NCI-H1092 (cell line): ENCODE results near the gene HOXA3.

ENCODE experiments used
- DNase-seq: peaks from one replicate; lab custom pipeline; 2025; lab: John Stamatoyannopoulos, UW

HOXA3 gene

GRCh38 chr7:27091105-27091504 lies 61.3 kb downstream of the HOXA3 start:
- peak; percentile 82 for DNase-seq

- DNase-seq = no peak
Observed at GRCh38 chr7:27088002-27088922, 64.1 kb downstream of the HOXA3 start.

- no peak for DNase-seq
Observed at GRCh38 chr7:27083646-27084045, 68.7 kb downstream of the HOXA3 start.

- no peak for DNase-seq
Observed at GRCh38 chr7:27082171-27082570, 70.2 kb downstream of the HOXA3 start.

GRCh38 chr7:27080844-27081436 lies 71.4 kb downstream of the HOXA3 start:
- no peak for DNase-seq

GRCh38 chr7:27079234-27079975 lies 73.0 kb downstream of the HOXA3 start:
- DNase-seq = no peak

- DNase-seq = no peak
Observed at GRCh38 chr7:27078616-27079233, 73.7 kb downstream of the HOXA3 start.

- peak; percentile 71 for DNase-seq
Observed at GRCh38 chr7:27073076-27073475, 79.3 kb downstream of the HOXA3 start.

GRCh38 chr7:27071622-27072390 lies 80.6 kb downstream of the HOXA3 start:
- no peak for DNase-seq

GRCh38 chr7:27068259-27068658 lies 84.1 kb downstream of the HOXA3 start:
- DNase-seq = no peak

- DNase-seq = no peak
Observed at GRCh38 chr7:27066148-27066547, 86.2 kb downstream of the HOXA3 start.

- no peak for DNase-seq
Observed at GRCh38 chr7:27065709-27066108, 86.7 kb downstream of the HOXA3 start.

GRCh38 chr7:27064661-27065060 lies 87.7 kb downstream of the HOXA3 start:
- no peak for DNase-seq

GRCh38 chr7:27064159-27064558 lies 88.2 kb downstream of the HOXA3 start:
- no peak for DNase-seq

- no peak for DNase-seq
Observed at GRCh38 chr7:27062946-27063345, 89.4 kb downstream of the HOXA3 start.
